Lung (tissue), 12 donors: ENCODE results near the gene TNFAIP8. TPM values are rescaled to one million over a fixed set of nuclear protein-coding genes. Genes with fewer than 3 reads are reported as not detected.

Experiments
- ATAC-seq: fragments of 200-7000 bp; cut with Tn5 transposase; one replicate; pipeline ENCODE4 v1.9.1; 2020; ENCODE audit warnings: moderate number of reproducible peaks; ENCODE audit not compliant: insufficient read depth, low FRiP score
- DNase-seq, 3 donors: peaks; one replicate each; pipeline ENCODE4 v3.0.0-alpha.2; 2013 to 2017
- H3K27ac ChIP-seq, 2 donors: one replicate each; pipeline ENCODE4 v1.5.1; 2013; ENCODE audit warnings: mild to moderate bottlenecking in 2 of 2, moderate library complexity in 2 of 2, control low read depth in 1 of 2, inconsistent platforms in 1 of 2, low read depth in 1 of 2, low read length in 1 of 2
- H3K27me3 ChIP-seq, 3 donors: one replicate each; pipeline ENCODE4 v1.5.1; 2013; ENCODE audit warnings: low read length in 2 of 3; ENCODE audit not compliant: control insufficient read depth in 3 of 3, insufficient read depth in 3 of 3
- H3K36me3 ChIP-seq, 4 donors: one replicate each; pipeline ENCODE4 v1.5.1; 2013; ENCODE audit warnings: low read length in 4 of 4, mild to moderate bottlenecking in 1 of 4, moderate library complexity in 1 of 4; ENCODE audit not compliant: control insufficient read depth in 4 of 4, insufficient read depth in 4 of 4
- H3K4me1 ChIP-seq, 5 donors: one replicate each; pipeline ENCODE4 v1.5.1; 2013; ENCODE audit warnings: low read length in 5 of 5, mild to moderate bottlenecking in 2 of 5, moderate library complexity in 1 of 5; ENCODE audit not compliant: control insufficient read depth in 5 of 5, insufficient read depth in 5 of 5
- H3K4me3 ChIP-seq: one replicate; pipeline ENCODE4 v1.5.1; 2013; ENCODE audit warnings: mild to moderate bottlenecking, control low read depth, moderate library complexity
- H3K9ac ChIP-seq, 2 donors: one replicate each; pipeline ENCODE4 v1.5.1; 2013; ENCODE audit warnings: low read length in 2 of 2, control low read depth in 1 of 2; ENCODE audit not compliant: insufficient read depth in 1 of 2
- H3K9me3 ChIP-seq, 4 donors: one replicate each; pipeline ENCODE4 v1.5.1; 2013; ENCODE audit warnings: low read length in 3 of 4, mild to moderate bottlenecking in 1 of 4, moderate library complexity in 1 of 4; ENCODE audit not compliant: control insufficient read depth in 4 of 4, insufficient read depth in 3 of 4
- CTCF ChIP-seq: IDR thresholded peaks from 2 replicates; pipeline ENCODE4 v1.5.1; 2012; ENCODE audit warnings: mild to moderate bottlenecking; ENCODE audit errors: control extremely low read depth, extremely low read depth
- WGBS, 2 donors: extraction: QIAGEN DNeasy Blood & Tissue Kit; methylation state at CpG; one replicate each; pipeline ENCODE4 v1.1.7; 2013; 5-methylcytosine and 5-hydroxymethylcytosine counted together
- polyA plus RNA-seq, 2 donors: library from polyadenylated mRNA; stranded (reverse); fragments of 200-250 nt; gene quantifications; one replicate each; pipeline ENCODE4 v1.2.1, GENCODE V29; 2013
- total RNA-seq, 2 donors: library from RNA; depleted of rRNA in 1 of 2; stranded (reverse); fragments of >200 nt in 1 of 2; gene quantifications; one replicate each; pipeline ENCODE4 v1.2.1, GENCODE V29; 2014 to 2021
- donor health status: control.
- donor health status: control.
- donor health status: Bipolar disorder and iron deficiency.
- donor health status: healthy.
- donor health status: DM: yes; HTN: yes; CAD: no.

Gene TNFAIP8
- total and polyA plus RNA-seq, 4 donors = 11.5 to 58.9 (median 35.6) TPM

- TF ChIP-seq CTCF = no peak
- DNase-seq = no peak
- Histone ChIP-seq H3K27ac (no peak overlapping the region), H3K4me1 (peaks cover 0 to 27% (median 8%) of the 10 kb centered on the region in 5 donors), H3K27me3 (no peaks in the 10 kb centered on the region), H3K4me3 (no peak overlapping the region), H3K9me3 (no peaks in the 10 kb centered on the region), H3K9ac (no peak overlapping the region), H3K36me3 (no peaks in the 10 kb centered on the region)
- 90 to 91% methylated on average over 10 of the region's 10 CpGs for WGBS, 2 donors
- ATAC-seq = no peak
Measured at GRCh38 chr5:119354537-119355243, 1.1 kb upstream of the TNFAIP8 start.

GRCh38 chr5:119355244-119355638 lies 578 bp upstream of the TNFAIP8 start:
- TF ChIP-seq CTCF = no peak
- 55 to 75% methylated on average over 12 of the region's 12 CpGs for WGBS, 2 donors
- DNase-seq = peak in 1 of 3 donors; percentile 42

GRCh38 chr5:119356612-119357188 lies 881 bp downstream of the TNFAIP8 start:
- Histone ChIP-seq H3K27ac (peak overlapping the region; percentile 55 to 67), H3K4me1 (peaks cover 0 to 27% (median 9%) of the 10 kb centered on the region in 5 donors)
- no peak for TF ChIP-seq CTCF

More at GRCh38 chr5:119355244-119355638, 578 bp upstream of the TNFAIP8 start:
- H3K27ac ChIP-seq = no peak overlapping the region
- ATAC-seq = peak; percentile 59
- no peak overlapping the region for H3K9ac ChIP-seq
- H3K9me3 ChIP-seq = no peaks in the 10 kb centered on the region
- no peak overlapping the region for H3K4me3 ChIP-seq
- no peaks in the 10 kb centered on the region for H3K27me3 ChIP-seq
- no peaks in the 10 kb centered on the region for H3K36me3 ChIP-seq
- peaks cover 0 to 27% (median 8%) of the 10 kb centered on the region in 5 donors for H3K4me1 ChIP-seq

More at GRCh38 chr5:119356612-119357188, 881 bp downstream of the TNFAIP8 start:
- no peak for ATAC-seq
- Histone ChIP-seq H3K36me3 (no peaks in the 10 kb centered on the region), H3K9ac (peak overlapping the region; percentile 50 to 88), H3K27me3 (no peaks in the 10 kb centered on the region), H3K9me3 (no peaks in the 10 kb centered on the region), H3K4me3 (peak overlapping the region; percentile 41)
- peak; percentile 63 to 84 (median 76) for DNase-seq
- WGBS, 2 donors = 9 to 26% methylated on average over 4 of the region's 4 CpGs
